ENCODE data around the gene MIGA2.

DNA sequence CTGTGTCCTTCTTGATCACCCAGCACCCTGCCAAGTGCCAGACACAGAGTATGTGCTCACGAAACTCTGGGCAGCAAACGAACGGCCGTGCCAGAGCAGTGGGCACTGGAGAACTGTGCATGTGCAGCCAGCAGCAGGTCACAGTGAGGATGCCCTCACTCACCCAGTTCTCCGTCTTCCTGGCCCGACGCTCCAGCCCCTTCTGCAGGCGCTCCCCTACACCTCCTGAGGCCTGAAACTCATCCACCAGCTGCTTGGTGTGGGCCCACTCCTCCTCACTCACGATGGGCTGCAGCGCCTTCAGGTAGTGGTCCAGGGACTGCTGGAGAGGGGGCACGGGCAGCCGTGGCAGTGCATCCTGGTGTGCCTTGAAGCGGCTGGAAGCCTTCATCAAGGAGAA lies 71.2 kb downstream of the MIGA2 start:
- TF ChIP-seq POLR2AphosphoS5 (IDR thresholded peaks at IDR 0.05; ENCODE audit: low read depth, low read length) (no peak), TAF1 (IDR thresholded peaks at IDR 0.05; ENCODE audit: borderline replicate concordance, insufficient read depth, low read length) (no peak), FOXP2 (optimal IDR thresholded peaks at IDR 0.05; ENCODE audit: borderline replicate concordance, extremely low read depth, extremely low read length, insufficient read depth) (no peak)
- TF ChIP-seq, protein P1, sequence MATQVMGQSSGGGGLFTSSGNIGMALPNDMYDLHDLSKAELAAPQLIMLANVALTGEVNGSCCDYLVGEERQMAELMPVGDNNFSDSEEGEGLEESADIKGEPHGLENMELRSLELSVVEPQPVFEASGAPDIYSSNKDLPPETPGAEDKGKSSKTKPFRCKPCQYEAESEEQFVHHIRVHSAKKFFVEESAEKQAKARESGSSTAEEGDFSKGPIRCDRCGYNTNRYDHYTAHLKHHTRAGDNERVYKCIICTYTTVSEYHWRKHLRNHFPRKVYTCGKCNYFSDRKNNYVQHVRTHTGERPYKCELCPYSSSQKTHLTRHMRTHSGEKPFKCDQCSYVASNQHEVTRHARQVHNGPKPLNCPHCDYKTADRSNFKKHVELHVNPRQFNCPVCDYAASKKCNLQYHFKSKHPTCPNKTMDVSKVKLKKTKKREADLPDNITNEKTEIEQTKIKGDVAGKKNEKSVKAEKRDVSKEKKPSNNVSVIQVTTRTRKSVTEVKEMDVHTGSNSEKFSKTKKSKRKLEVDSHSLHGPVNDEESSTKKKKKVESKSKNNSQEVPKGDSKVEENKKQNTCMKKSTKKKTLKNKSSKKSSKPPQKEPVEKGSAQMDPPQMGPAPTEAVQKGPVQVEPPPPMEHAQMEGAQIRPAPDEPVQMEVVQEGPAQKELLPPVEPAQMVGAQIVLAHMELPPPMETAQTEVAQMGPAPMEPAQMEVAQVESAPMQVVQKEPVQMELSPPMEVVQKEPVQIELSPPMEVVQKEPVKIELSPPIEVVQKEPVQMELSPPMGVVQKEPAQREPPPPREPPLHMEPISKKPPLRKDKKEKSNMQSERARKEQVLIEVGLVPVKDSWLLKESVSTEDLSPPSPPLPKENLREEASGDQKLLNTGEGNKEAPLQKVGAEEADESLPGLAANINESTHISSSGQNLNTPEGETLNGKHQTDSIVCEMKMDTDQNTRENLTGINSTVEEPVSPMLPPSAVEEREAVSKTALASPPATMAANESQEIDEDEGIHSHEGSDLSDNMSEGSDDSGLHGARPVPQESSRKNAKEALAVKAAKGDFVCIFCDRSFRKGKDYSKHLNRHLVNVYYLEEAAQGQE (IDR thresholded peaks at IDR 0.05; ENCODE audit: insufficient read depth in 1 of 2, low read depth in 2 of 2, low read length in 2 of 2) = no peak

Data from PFSK-1 (cell line).